GM23338 (cell line): Measurements from ENCODE around the gene MAGOH. TPM values are rescaled to one million over a fixed set of nuclear protein-coding genes. Genes with fewer than 3 reads are reported as not detected.

Experiments used
- ATAC-seq: fragments of 200-7000 bp; cut with Tn5 transposase; 3 replicates; pipeline ENCODE4 v1.9.1; 2020
- DNase-seq: peaks from one replicate; pipeline ENCODE4 v3.0.0-alpha.2; 2015; ENCODE audit warnings: low spot score
- H2AFZ ChIP-seq: fragments of 200-600 bp; sonication (generic); 2 replicates; pipeline ENCODE4 v1.8.0; 2016; ENCODE audit warnings: antibody characterized with exemption, mild to moderate bottlenecking, moderate library complexity
- H3F3A ChIP-seq: fragments of 200-600 bp; sonication (generic); replicated peaks from 2 replicates; pipeline ENCODE4 v1.8.0; 2017; ENCODE audit warnings: antibody characterized with exemption, mixed run types, low read depth
- H3K27ac ChIP-seq: fragments of 200-600 bp; sonication (generic); 2 replicates; pipeline ENCODE4 v1.6.1; 2016; ENCODE audit warnings: low read depth
- H3K27me3 ChIP-seq: fragments of 200-600 bp; sonication (generic); 2 replicates; pipeline ENCODE4 v1.8.0; 2016; ENCODE audit warnings: mild to moderate bottlenecking, mixed run types, moderate library complexity; ENCODE audit not compliant: insufficient read depth
- H3K36me3 ChIP-seq: fragments of 200-600 bp; sonication (generic); 2 replicates; pipeline ENCODE4 v1.8.0; 2016; ENCODE audit warnings: mild to moderate bottlenecking; ENCODE audit not compliant: insufficient read depth
- H3K4me1 ChIP-seq: fragments of 200-600 bp; sonication (generic); 2 replicates; pipeline ENCODE4 v1.8.0; 2016; ENCODE audit warnings: mild to moderate bottlenecking, moderate library complexity; ENCODE audit not compliant: insufficient read depth
- H3K4me2 ChIP-seq: fragments of 200-600 bp; sonication (generic); 2 replicates; pipeline ENCODE4 v1.7.1; 2017; ENCODE audit warnings: mixed run types
- H3K4me3 ChIP-seq: fragments of 200-600 bp; sonication (generic); 2 replicates; pipeline ENCODE4 v1.6.1; 2016; ENCODE audit warnings: mixed run types
- H3K79me2 ChIP-seq: fragments of 200-600 bp; sonication (generic); replicated peaks from 2 replicates; pipeline ENCODE4 v1.8.0; 2017; ENCODE audit warnings: mild to moderate bottlenecking; ENCODE audit not compliant: insufficient read depth
- H3K9me2 ChIP-seq: fragments of 200-600 bp; sonication (generic); 2 replicates; pipeline ENCODE4 v1.8.0; 2017; ENCODE audit not compliant: insufficient read depth
- H4K20me1 ChIP-seq: fragments of 200-600 bp; sonication (generic); replicated peaks from 2 replicates; pipeline ENCODE4 v1.8.0; 2017; ENCODE audit warnings: mild to moderate bottlenecking; ENCODE audit not compliant: insufficient read depth
- H3K27ac Mint-ChIP-seq: 2 replicates; pipeline ENCODE4 v1.8.0; 2020; ENCODE audit warnings: inconsistent platforms, mild to moderate bottlenecking, moderate library complexity, mixed read lengths
- H3K27me3 Mint-ChIP-seq: 3 replicates; pipeline ENCODE4 v1.8.0; 2022; ENCODE audit warnings: low read depth, mild to moderate bottlenecking, moderate library complexity, mixed read lengths, inconsistent platforms; ENCODE audit not compliant: insufficient read depth, poor library complexity
- H3K36me3 Mint-ChIP-seq: 3 replicates; pipeline ENCODE4 v1.8.0; 2021; ENCODE audit warnings: low read depth, mild to moderate bottlenecking, inconsistent platforms, moderate library complexity, mixed read lengths
- H3K4me1 Mint-ChIP-seq: 3 replicates; pipeline ENCODE4 v1.8.0; 2020; ENCODE audit warnings: mild to moderate bottlenecking, inconsistent platforms, mixed read lengths
- H3K4me3 Mint-ChIP-seq: 3 replicates; pipeline ENCODE4 v1.8.0; 2021; ENCODE audit warnings: moderate library complexity, mild to moderate bottlenecking, inconsistent platforms, mixed read lengths
- H3K9me3 Mint-ChIP-seq: 3 replicates; pipeline ENCODE4 v1.8.0; 2020; ENCODE audit warnings: moderate library complexity, mild to moderate bottlenecking, inconsistent platforms, mixed read lengths
- CTCF ChIP-seq, 2 experiments: fragments of 200-600 bp in 1 of 2; sonication (generic) in 1 of 2; conservative IDR thresholded peaks; 2 replicates each; pipeline versions ENCODE4 v1.5.1 to v1.6.1; 2016 to 2017; ENCODE audit warnings: antibody characterized with exemption in 2 of 2, low read depth in 2 of 2, mild to moderate bottlenecking in 2 of 2, moderate library complexity in 1 of 2
- ETS1 ChIP-seq: IDR thresholded peaks from 2 replicates; pipeline ENCODE4 v1.6.1; 2016; ENCODE audit warnings: antibody characterized with exemption
- EZH2phosphoT487 ChIP-seq: fragments of 200-600 bp; sonication (generic); IDR thresholded peaks from one replicate; pipeline ENCODE4 v1.8.1; 2018; ENCODE audit warnings: antibody characterized with exemption; ENCODE audit not compliant: unreplicated experiment
- NANOG ChIP-seq: IDR thresholded peaks from 2 replicates; pipeline ENCODE4 v1.6.1; 2016; ENCODE audit warnings: antibody characterized with exemption, borderline replicate concordance
- REST ChIP-seq: IDR thresholded peaks from one replicate; pipeline ENCODE4 v1.6.1; 2018; ENCODE audit warnings: antibody characterized with exemption; ENCODE audit not compliant: unreplicated experiment
- ZNF114 ChIP-seq: fragments of 250-450 bp; sonication (Bioruptor Pico); IDR thresholded peaks from 2 replicates; pipeline ENCODE4 v1.5.0; 2020; ENCODE audit warnings: mild to moderate bottlenecking, moderate library complexity
- ZNF331 ChIP-seq: fragments of 250-450 bp; sonication (Bioruptor Pico); IDR thresholded peaks from 2 replicates; pipeline ENCODE4 v1.5.0; 2020; ENCODE audit warnings: low read depth, mild to moderate bottlenecking, moderate library complexity
- ZNF462 ChIP-seq: fragments of 250-450 bp; sonication (Bioruptor Pico); IDR thresholded peaks from 2 replicates; pipeline ENCODE4 v1.5.0; 2020; ENCODE audit warnings: mild to moderate bottlenecking, moderate library complexity
- polyA plus RNA-seq: library from polyadenylated mRNA; unstranded; fragments of >200 nt; fragmentation: Nextera tagmentation; extraction: Ambion mirVana; gene quantifications from 2 replicates; pipeline ENCODE4 v1.2.1, GENCODE V29; 2016
- total RNA-seq: library from RNA; depleted of rRNA; stranded (reverse); fragments of >200 nt; shearing (Covaris generic); gene quantifications from 2 replicates; pipeline ENCODE4 v1.2.3, GENCODE V29; 2014

Gene MAGOH
- total and polyA plus RNA-seq, 2 experiments from 2014 or later: 79.3 to 185 TPM

- TF ChIP-seq ZNF462 (CRISPR knock-in tag): no peak
- no peak for TF ChIP-seq ZNF114 (CRISPR knock-in tag)
- TF ChIP-seq ZNF331 (CRISPR knock-in tag): no peak
Measured at GRCh38 chr1:53180951-53181350, 57.4 kb downstream of the MAGOH start (continued).

- Histone ChIP-seq H3K4me3 (no peak overlapping the region), H3K36me3 (no peaks in the 10 kb centered on the region), H3K27ac (no peak overlapping the region), H2AFZ (no peak overlapping the region), H3K4me2 (no peak overlapping the region), H3K9me2 (no peaks in the 10 kb centered on the region), H3F3A (no peaks in the 10 kb centered on the region), H3K4me1 (no peaks in the 10 kb centered on the region; the same call in 1 of the 2 replicates), H3K79me2 (no peaks in the 10 kb centered on the region), H4K20me1 (no peaks in the 10 kb centered on the region), H3K27me3 (no peaks in the 10 kb centered on the region)
- no peaks in the 10 kb centered on the region for H3K9me3 Mint-ChIP-seq
- TF ChIP-seq CTCF (conservative IDR thresholded peaks at IDR 0.05; ENCODE audit: low read depth in 2 of 2): no peak
- no peak for TF ChIP-seq REST
- TF ChIP-seq NANOG: no peak
- no peak for TF ChIP-seq ETS1
- TF ChIP-seq EZH2phosphoT487: no peak
- H3K4me1 Mint-ChIP-seq: peaks cover 8% of the 10 kb centered on the region
- no peaks in the 10 kb centered on the region for H3K36me3 Mint-ChIP-seq
- ATAC-seq: no peak
- DNase-seq: no peak
- peaks cover 2% of the 10 kb centered on the region for H3K27me3 Mint-ChIP-seq
- H3K4me3 Mint-ChIP-seq: no peak overlapping the region
- no peak overlapping the region for H3K27ac Mint-ChIP-seq
Measured at GRCh38 chr1:53180226-53180625, 58.1 kb downstream of the MAGOH start.
